Astrocyte of the spinal cord (primary cell): ENCODE measurements around the gene MPC2.
A peak's percentile ranks its signal among the peaks of the same experiment; 100 is the strongest.

Experiments
- DNase-seq: peaks from one replicate; pipeline ENCODE4 v3.0.0; 2011; ENCODE audit warnings: low read depth, low spot score
- H3K4me3 ChIP-seq: 2 replicates; pipeline ENCODE4 v1.5.1; 2011; ENCODE audit warnings: low read depth, mild to moderate bottlenecking, low read length, moderate library complexity
- CTCF ChIP-seq: IDR thresholded peaks from 2 replicates; pipeline ENCODE4 v1.5.1; 2012; ENCODE audit warnings: low read depth, mild to moderate bottlenecking, low read length, inconsistent platforms
- in situ Hi-C: cut with HindIII; loops from 2 replicates; pipeline ENCODE4 v1.10.0; 2017; ENCODE audit warnings: low sequenced_read_pairs

Gene MPC2

GRCh38 chr1:167936930-167937708 lies at the start of gene MPC2:
MPC2 (minus strand) TSS chr1:167937072; CDS start chr1:167935841, 1,231 bp downstream.
- no peak for TF ChIP-seq CTCF
- H3K4me3 ChIP-seq = peak within 1 kb of the TSS; percentile 94
- DNase-seq = peak; percentile 79
- in situ Hi-C loops = loop anchor here (25.0 kb wide), 1 partner anchor 225 kb away; the partner anchor contains the start of gene MPZL1

GRCh38 chr1:167984886-167985489 lies 48.1 kb upstream of the MPC2 start:
- DNase-seq = peak; percentile 9
- no peak for TF ChIP-seq CTCF
- no peak overlapping the region for H3K4me3 ChIP-seq
- in situ Hi-C loops = no loop called here

- no peak overlapping the region for H3K4me3 ChIP-seq
- in situ Hi-C loops = no loop called here
- no peak for DNase-seq
- TF ChIP-seq CTCF = no peak
Measured at GRCh38 chr1:167983797-167984420, 47.0 kb upstream of the MPC2 start.

GRCh38 chr1:167981933-167982332 lies 45.1 kb upstream of the MPC2 start:
- in situ Hi-C loops = no loop called here
- peak; percentile 35 for DNase-seq
- TF ChIP-seq CTCF = no peak
- H3K4me3 ChIP-seq = no peak overlapping the region

- in situ Hi-C loops = no loop called here
- DNase-seq = no peak
- no peak for TF ChIP-seq CTCF
- H3K4me3 ChIP-seq = no peak overlapping the region
Measured at GRCh38 chr1:167977245-167977644, 40.4 kb upstream of the MPC2 start.

- in situ Hi-C loops = no loop called here
- no peak for DNase-seq
- TF ChIP-seq CTCF = no peak
- H3K4me3 ChIP-seq = no peak overlapping the region
Measured at GRCh38 chr1:167974698-167975097, 37.8 kb upstream of the MPC2 start.
